ENCODE measurements around the gene ATP7B. TPM values are rescaled to one million over a fixed set of nuclear protein-coding genes. Genes with fewer than 3 reads are reported as not detected.

ATP7B gene
- total and polyA plus RNA-seq, 12 donors, result 0.80 to 5.6 (median 2.9) TPM

DNA sequence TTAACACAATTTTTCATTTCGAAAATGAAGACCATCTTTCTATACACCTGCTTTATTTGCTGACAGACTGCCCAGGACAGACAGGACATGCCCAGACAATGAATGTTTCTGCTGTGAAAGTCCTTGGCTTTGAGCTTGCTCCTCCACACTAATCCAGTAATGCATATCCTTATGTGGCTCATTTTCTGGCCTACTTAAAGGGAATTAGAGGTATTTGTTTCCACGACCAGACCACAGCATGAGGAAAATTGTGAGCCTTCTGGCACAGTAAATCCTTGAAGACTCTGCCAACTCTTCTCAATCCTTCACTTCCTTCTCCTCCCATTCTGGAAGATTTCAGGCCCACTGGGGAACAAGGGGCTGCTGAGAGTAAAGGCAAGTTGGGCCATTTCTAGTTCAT, 123.8 kb downstream of the ATP7B start:
- no peak overlapping the region for H3K27ac ChIP-seq
- DNase-seq, result no peak
- H3K9me3 ChIP-seq (replicated peaks in 1 of 3), result no peaks in the 10 kb centered on the region
- no peak for TF ChIP-seq CTCF (IDR thresholded peaks at IDR 0.05)
- TF ChIP-seq POLR2A (IDR thresholded peaks at IDR 0.05), result no peak
- no peaks in the 10 kb centered on the region for H3K4me1 ChIP-seq (replicated peaks in 1 of 2)
- intact Hi-C loops (cut with DNase I), result no loop called here
- H3K4me3 ChIP-seq, result no peak overlapping the region
- no peaks in the 10 kb centered on the region for H3K27me3 ChIP-seq
- 63 to 76% (median 68%) methylated on average over 2 of the region's 2 CpGs for WGBS, 4 donors
- no peaks in the 10 kb centered on the region for H3K36me3 ChIP-seq (replicated peaks in 1 of 2)

- intact Hi-C loops (cut with DNase I), result no loop called here
- H3K27me3 ChIP-seq, result no peaks in the 10 kb centered on the region
Measured at GRCh38 chr13:51885651-51886050, 125.6 kb downstream of the ATP7B start.

GRCh38 chr13:51883226-51883600, 128.0 kb downstream of the ATP7B start:
- Histone ChIP-seq H3K27me3 (no peaks in the 10 kb centered on the region), H3K4me1 (replicated peaks in 1 of 2) (no peaks in the 10 kb centered on the region), H3K36me3 (replicated peaks in 1 of 2) (no peaks in the 10 kb centered on the region), H3K27ac (no peak overlapping the region), H3K4me3 (no peak overlapping the region), H3K9me3 (replicated peaks in 1 of 3) (no peaks in the 10 kb centered on the region)
- intact Hi-C loops (cut with DNase I), result no loop called here
- DNase-seq, result no peak
- WGBS, 4 donors, result 65 to 67% (median 66%) methylated on average over 5 of the region's 5 CpGs
- no peak for TF ChIP-seq CTCF (IDR thresholded peaks at IDR 0.05)
- no peak for TF ChIP-seq POLR2A (IDR thresholded peaks at IDR 0.05)

More at GRCh38 chr13:51885651-51886050, 125.6 kb downstream of the ATP7B start:
- no peaks in the 10 kb centered on the region for H3K36me3 ChIP-seq (replicated peaks in 1 of 2)
- H3K9me3 ChIP-seq (replicated peaks in 1 of 3), result no peaks in the 10 kb centered on the region
- H3K27ac ChIP-seq, result no peak overlapping the region
- TF ChIP-seq CTCF (IDR thresholded peaks at IDR 0.05) (no peak), POLR2A (IDR thresholded peaks at IDR 0.05) (no peak)
- 78 to 91% (median 86%) methylated on average over 2 of the region's 2 CpGs for WGBS, 4 donors
- DNase-seq, result no peak
- no peak overlapping the region for H3K4me3 ChIP-seq
- H3K4me1 ChIP-seq (replicated peaks in 1 of 2), result no peaks in the 10 kb centered on the region

Other genes with a start within 250 kb of the ATP7B start
- gene DHRS12, start 207.3 kb downstream of the ATP7B start, total RNA-seq, result 10 to 100 TPM in 5 of 9 donors, 1 to 10 TPM in 4; 4.3 to 16.6 (median 10.9) TPM
- gene DHRS12, start 207.3 kb downstream of the ATP7B start, polyA plus RNA-seq, result 10 to 100 TPM; 12.1 to 33.9 (median 28.6) TPM
- under 1 TPM in 1 of 9 donors, not detected in 8; 0.17 TPM for gene TMEM272, start 166.3 kb downstream of the ATP7B start, total RNA-seq
- gene TMEM272, start 166.3 kb downstream of the ATP7B start, polyA plus RNA-seq, result under 1 TPM in 2 of 3 donors, not detected in 1; 0.03 to 0.05 TPM
- not detected for gene CCDC70, start 149.5 kb downstream of the ATP7B start, total RNA-seq
- not detected for gene CCDC70, start 149.5 kb downstream of the ATP7B start, polyA plus RNA-seq
- gene ALG11, start 948 bp upstream of the ATP7B start, total RNA-seq, result 10 to 100 TPM; 11.8 to 35.4 (median 30.3) TPM
- gene ALG11, start 948 bp upstream of the ATP7B start, polyA plus RNA-seq, result 10 to 100 TPM in 1 of 3 donors, 1 to 10 TPM in 2; 6.8 to 22.3 (median 9.7) TPM
- 10 to 100 TPM in 8 of 9 donors, 1 to 10 TPM in 1; 7.7 to 18.0 (median 14.4) TPM for gene UTP14C, start 13.2 kb upstream of the ATP7B start, total RNA-seq
- 10 to 100 TPM in 1 of 3 donors, 1 to 10 TPM in 2; 1.4 to 21.4 (median 2.7) TPM for gene UTP14C, start 13.2 kb upstream of the ATP7B start, polyA plus RNA-seq
- gene NEK5, start 117.6 kb upstream of the ATP7B start, total RNA-seq, result under 1 TPM in 5 of 9 donors, not detected in 4; under 0.01 to 0.17 (median 0.11) TPM
- under 1 TPM in 2 of 3 donors, not detected in 1; 0.10 to 0.16 TPM for gene NEK5, start 117.6 kb upstream of the ATP7B start, polyA plus RNA-seq
- 10 to 100 TPM in 4 of 9 donors, 1 to 10 TPM in 5; 3.0 to 16.2 (median 7.1) TPM for gene NEK3, start 148.1 kb upstream of the ATP7B start, total RNA-seq
- 10 to 100 TPM in 2 of 3 donors, 1 to 10 TPM in 1; 6.4 to 56.4 (median 26.7) TPM for gene NEK3, start 148.1 kb upstream of the ATP7B start, polyA plus RNA-seq